Activated T-cell treated with anti-CD3 and anti-CD28 coated beads, Interleukin-2, amount 50 U/mL, for 72 hours (primary cell): ENCODE results near the gene B4GALT2. TPM values are rescaled to one million over a fixed set of nuclear protein-coding genes. Genes with fewer than 3 reads are reported as not detected.

Experiments used
- ATAC-seq, 2 donors: fragments of 150-1000 bp; cut with Tn5 transposase; replicated peaks in 1 of 2; 2 replicates each; pipeline ENCODE4 v1.10.0; 2021; ENCODE audit warnings: moderate library complexity in 2 of 2, mild to moderate bottlenecking in 1 of 2
- DNase-seq, 2 donors: peaks; one replicate each; pipeline ENCODE4 v3.0.0; 2021 to 2022; ENCODE audit warnings: mixed read lengths in 1 of 2
- H3K27ac Mint-ChIP-seq: one replicate; pipeline ENCODE4 v1.8.0; 2022; ENCODE audit warnings: mild to moderate bottlenecking, moderate library complexity, mixed read lengths
- H3K27me3 Mint-ChIP-seq: one replicate; pipeline ENCODE4 v1.8.0; 2022; ENCODE audit warnings: low read depth, mixed read lengths
- H3K36me3 Mint-ChIP-seq, 2 donors: one replicate each; pipeline ENCODE4 v1.8.0; 2022; ENCODE audit warnings: mixed read lengths in 2 of 2, mild to moderate bottlenecking in 1 of 2; ENCODE audit not compliant: insufficient read depth in 2 of 2
- H3K4me1 Mint-ChIP-seq: one replicate; pipeline ENCODE4 v1.8.0; 2022; ENCODE audit warnings: low read depth, mixed read lengths
- H3K4me3 Mint-ChIP-seq, 2 donors: one replicate each; pipeline ENCODE4 v1.8.0; 2022; ENCODE audit warnings: mild to moderate bottlenecking in 2 of 2, mixed read lengths in 2 of 2, moderate library complexity in 2 of 2
- H3K9me3 Mint-ChIP-seq, 2 donors: one replicate each; pipeline ENCODE4 v1.8.0; 2022; ENCODE audit warnings: mixed read lengths in 2 of 2
- total RNA-seq, 2 donors: library from RNA; stranded (reverse); gene quantifications; one replicate each; pipeline ENCODE4 v1.2.3, GENCODE V29; 2022

The B4GALT2 gene
- total RNA-seq = 10 to 100 TPM; 19.5 to 20.4 TPM

- no peaks in the 10 kb centered on the region for H3K27me3 Mint-ChIP-seq
- DNase-seq (peak; percentile 56 to 69), ATAC-seq (peak; percentile 8 to 25)
- peak within 1 kb of the TSS; percentile 88 for H3K4me3 Mint-ChIP-seq
- peaks cover 54% of the 10 kb centered on the region for H3K4me1 Mint-ChIP-seq
- H3K9me3 Mint-ChIP-seq = no peaks in the 10 kb centered on the region
- peak within 1 kb of the TSS; percentile 49 for H3K27ac Mint-ChIP-seq
- peaks cover 15 to 25% of the 10 kb centered on the region in 2 donors for H3K36me3 Mint-ChIP-seq
These were observed at the start of gene B4GALT2 for GRCh38 chr1:43978551-43979260. TSS of gene B4GALT2 (plus strand) at chr1:43979210. CDS start at chr1:43981161, 1,951 bp downstream.

- DNase-seq = peak; percentile 29 to 33
- no peaks in the 10 kb centered on the region for H3K9me3 Mint-ChIP-seq
- H3K27me3 Mint-ChIP-seq = peaks cover 25% of the 10 kb centered on the region
- peaks cover 24% of the 10 kb centered on the region for H3K4me1 Mint-ChIP-seq
- no peak for ATAC-seq
- no peaks in the 10 kb centered on the region for H3K36me3 Mint-ChIP-seq
- H3K4me3 Mint-ChIP-seq = no peak overlapping the region
- H3K27ac Mint-ChIP-seq = no peak overlapping the region
These were observed 48.7 kb upstream of the B4GALT2 start for GRCh38 chr1:43930168-43930948.

- Mint-ChIP-seq H3K4me1 (peaks cover 24% of the 10 kb centered on the region), H3K36me3 (no peaks in the 10 kb centered on the region), H3K9me3 (no peaks in the 10 kb centered on the region), H3K27ac (no peak overlapping the region), H3K4me3 (no peak overlapping the region), H3K27me3 (peaks cover 29% of the 10 kb centered on the region)
- no peak for ATAC-seq
- DNase-seq = no peak
These were observed 48.1 kb upstream of the B4GALT2 start for GRCh38 chr1:43930949-43931275.

- no peak overlapping the region for H3K27ac Mint-ChIP-seq
- H3K36me3 Mint-ChIP-seq = no peaks in the 10 kb centered on the region
- H3K4me3 Mint-ChIP-seq = no peak overlapping the region
- H3K27me3 Mint-ChIP-seq = peaks cover 29% of the 10 kb centered on the region
- peaks cover 24% of the 10 kb centered on the region for H3K4me1 Mint-ChIP-seq
- no peak for ATAC-seq
- DNase-seq = no peak
- H3K9me3 Mint-ChIP-seq = no peaks in the 10 kb centered on the region
These were observed 47.0 kb upstream of the B4GALT2 start for GRCh38 chr1:43931711-43932660.

DNA sequence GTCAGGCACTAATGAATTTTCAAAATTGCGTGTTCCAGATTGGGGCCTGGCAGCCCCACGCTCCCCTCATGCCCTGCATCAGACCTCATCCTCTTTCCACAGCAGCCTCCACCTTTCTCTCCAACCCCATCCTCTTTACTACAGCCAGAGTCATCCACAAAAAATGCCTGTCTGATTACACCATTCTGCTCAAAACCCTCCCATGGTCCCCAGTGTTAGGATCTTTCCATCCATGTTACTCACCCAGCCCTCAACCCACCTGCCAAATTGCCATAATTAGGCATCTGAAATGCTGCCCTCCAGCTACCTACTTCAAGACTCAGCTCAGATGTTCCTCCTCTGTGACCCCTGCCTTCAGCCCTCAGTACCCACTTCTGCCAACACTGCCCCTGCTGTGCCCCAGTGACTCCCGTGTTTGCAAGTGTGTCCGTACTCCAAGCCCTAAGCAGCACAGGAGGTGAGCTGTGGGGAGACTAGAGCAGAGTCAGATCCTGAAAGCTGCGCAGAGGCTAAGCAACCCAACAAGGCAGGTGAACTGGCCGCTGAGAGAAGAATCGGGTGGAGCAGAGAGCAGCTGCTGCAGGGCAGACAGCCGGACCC, 46.1 kb upstream of the B4GALT2 start:
- no peak for DNase-seq
- Mint-ChIP-seq H3K27ac (no peak overlapping the region), H3K9me3 (no peaks in the 10 kb centered on the region), H3K27me3 (peaks cover 29% of the 10 kb centered on the region), H3K36me3 (no peaks in the 10 kb centered on the region), H3K4me1 (peaks cover 24% of the 10 kb centered on the region), H3K4me3 (peak overlapping the region in 1 of 2 donors; percentile 72)
- ATAC-seq = no peak

GRCh38 chr1:43933386-43934100, 45.5 kb upstream of the B4GALT2 start, which contains the start of gene ARTN:
TSS of gene ARTN (plus strand) at chr1:43933801. CDS start at chr1:43935657, 1,856 bp downstream.
- H3K4me3 Mint-ChIP-seq = peak within 1 kb of the TSS; percentile 28 to 72
- ATAC-seq = no peak
- peak in 1 of 2 donors; percentile 30 for DNase-seq
- H3K27me3 Mint-ChIP-seq = peaks cover 29% of the 10 kb centered on the region
- H3K9me3 Mint-ChIP-seq = no peaks in the 10 kb centered on the region
- peaks cover 24% of the 10 kb centered on the region for H3K4me1 Mint-ChIP-seq
- H3K36me3 Mint-ChIP-seq = no peaks in the 10 kb centered on the region
- no peak within 1 kb of the TSS for H3K27ac Mint-ChIP-seq

DNA sequence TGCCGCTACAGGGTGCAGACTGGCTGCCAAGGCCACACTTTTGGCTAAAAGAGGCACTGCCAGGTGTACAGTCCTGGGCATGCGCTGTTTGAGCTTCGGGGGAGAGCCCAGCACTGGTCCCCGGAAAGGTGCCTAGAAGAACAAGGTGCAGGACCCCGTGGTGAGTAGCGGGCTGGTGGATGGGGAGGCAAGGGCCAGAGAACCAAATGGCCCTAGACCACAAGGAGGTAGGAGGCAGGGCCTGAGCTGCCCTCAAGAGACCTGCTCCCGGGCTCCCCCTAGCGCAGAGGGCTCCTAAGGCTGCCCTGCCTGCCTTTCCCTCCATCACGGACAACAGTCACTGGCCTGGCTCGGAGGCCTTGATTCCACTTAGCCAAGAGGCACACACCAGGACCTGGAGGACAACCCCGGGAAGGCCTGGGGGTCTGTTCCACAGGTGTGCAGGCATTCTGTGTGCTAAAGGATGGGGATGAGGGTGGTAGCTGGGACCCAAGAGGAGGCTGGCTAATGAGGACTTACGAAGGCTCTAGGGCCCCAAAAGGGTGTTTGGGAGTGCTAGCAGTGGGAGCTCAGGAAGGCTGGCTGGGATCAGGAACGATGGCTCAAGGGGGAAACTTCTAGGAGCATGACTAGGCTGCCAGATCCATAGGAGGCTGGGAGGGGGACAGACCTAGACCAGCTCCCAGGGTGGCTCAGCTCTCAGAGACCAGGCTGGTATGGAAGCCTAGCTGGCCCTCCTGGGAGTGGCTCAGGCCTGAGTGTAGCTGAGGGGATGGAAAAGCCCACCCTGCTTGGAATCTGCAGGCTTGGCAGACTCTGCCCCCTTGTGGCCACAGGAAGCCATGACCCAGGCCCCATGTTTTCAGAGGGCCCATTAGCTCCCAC, 44.7 kb upstream of the B4GALT2 start:
- peaks cover 29% of the 10 kb centered on the region for H3K27me3 Mint-ChIP-seq
- peak; percentile 79 to 80 for DNase-seq
- ATAC-seq = peak; percentile 66 to 72
- H3K4me1 Mint-ChIP-seq = peaks cover 23% of the 10 kb centered on the region
- H3K9me3 Mint-ChIP-seq = no peaks in the 10 kb centered on the region
- H3K36me3 Mint-ChIP-seq = no peaks in the 10 kb centered on the region
- H3K4me3 Mint-ChIP-seq = peak overlapping the region; percentile 28 to 72
- H3K27ac Mint-ChIP-seq = no peak overlapping the region

- DNase-seq (no peak), ATAC-seq (no peak)
- Mint-ChIP-seq H3K4me1 (peaks cover 17% of the 10 kb centered on the region), H3K27ac (no peak overlapping the region), H3K4me3 (peak overlapping the region in 1 of 2 donors; percentile 72), H3K36me3 (no peaks in the 10 kb centered on the region), H3K27me3 (peaks cover 29% of the 10 kb centered on the region), H3K9me3 (no peaks in the 10 kb centered on the region)
These were observed 44.1 kb upstream of the B4GALT2 start for GRCh38 chr1:43934986-43935324.

GRCh38 chr1:43935711-43936427, 43.1 kb upstream of the B4GALT2 start:
- no peaks in the 10 kb centered on the region for H3K36me3 Mint-ChIP-seq
- H3K27me3 Mint-ChIP-seq = peaks cover 29% of the 10 kb centered on the region
- peaks cover 16% of the 10 kb centered on the region for H3K4me1 Mint-ChIP-seq
- no peak for DNase-seq
- no peaks in the 10 kb centered on the region for H3K9me3 Mint-ChIP-seq
- peak in 1 of 2 donors; percentile 4 for ATAC-seq
- peak overlapping the region; percentile 19 to 55 for H3K4me3 Mint-ChIP-seq
- no peak overlapping the region for H3K27ac Mint-ChIP-seq

- ATAC-seq (peak; percentile 31 to 42), DNase-seq (peak; percentile 31 to 40)
- no peaks in the 10 kb centered on the region for H3K36me3 Mint-ChIP-seq
- no peaks in the 10 kb centered on the region for H3K9me3 Mint-ChIP-seq
- H3K27ac Mint-ChIP-seq = peak overlapping the region; percentile 69
- H3K27me3 Mint-ChIP-seq = peaks cover 29% of the 10 kb centered on the region
- H3K4me3 Mint-ChIP-seq = peak overlapping the region; percentile 75 to 79
- H3K4me1 Mint-ChIP-seq = peaks cover 16% of the 10 kb centered on the region
These were observed 42.4 kb upstream of the B4GALT2 start for GRCh38 chr1:43936431-43937151.
